Chondrocyte (in vitro differentiated cells): ENCODE results near the gene CACNG4. TPM values are rescaled to one million over a fixed set of nuclear protein-coding genes. Genes with fewer than 3 reads are reported as not detected.

Source experiments
- DNase-seq: peaks from one replicate; pipeline ENCODE4 v3.0.0; 2021; ENCODE audit warnings: mixed read lengths, low spot score
- H3K27ac Mint-ChIP-seq: one replicate; pipeline ENCODE4 v1.8.0; 2021; ENCODE audit warnings: mild to moderate bottlenecking, moderate library complexity, mixed read lengths; ENCODE audit not compliant: unreplicated experiment
- H3K27me3 Mint-ChIP-seq: 2 replicates; pipeline ENCODE4 v1.8.0; 2021; ENCODE audit warnings: low read depth, mixed read lengths
- H3K36me3 Mint-ChIP-seq: 2 replicates; pipeline ENCODE4 v1.8.0; 2021; ENCODE audit warnings: low read depth, mixed read lengths
- H3K4me1 Mint-ChIP-seq: 2 replicates; pipeline ENCODE4 v1.8.0; 2021; ENCODE audit warnings: low read depth, mild to moderate bottlenecking, mixed read lengths
- H3K4me3 Mint-ChIP-seq: one replicate; pipeline ENCODE4 v1.8.0; 2021; ENCODE audit warnings: mild to moderate bottlenecking, moderate library complexity, mixed read lengths; ENCODE audit not compliant: unreplicated experiment
- H3K9me3 Mint-ChIP-seq: 2 replicates; pipeline ENCODE4 v1.8.0; 2021; ENCODE audit warnings: low read depth, mixed read lengths
- total RNA-seq: library from RNA; stranded (reverse); gene quantifications from 3 replicates; pipeline ENCODE4 v1.2.1, GENCODE V29; 2021
- TF ChIP-seq, protein P1 (sequence below): fragments of 200-600 bp; sonication (generic); IDR thresholded peaks from 2 replicates; pipeline ENCODE4 v1.5.0; 2021; ENCODE audit warnings: antibody characterized with exemption, mild to moderate bottlenecking, moderate library complexity

The CACNG4 gene
- total RNA-seq, 1 donor from 2014 or later: 2.9 TPM

DNA sequence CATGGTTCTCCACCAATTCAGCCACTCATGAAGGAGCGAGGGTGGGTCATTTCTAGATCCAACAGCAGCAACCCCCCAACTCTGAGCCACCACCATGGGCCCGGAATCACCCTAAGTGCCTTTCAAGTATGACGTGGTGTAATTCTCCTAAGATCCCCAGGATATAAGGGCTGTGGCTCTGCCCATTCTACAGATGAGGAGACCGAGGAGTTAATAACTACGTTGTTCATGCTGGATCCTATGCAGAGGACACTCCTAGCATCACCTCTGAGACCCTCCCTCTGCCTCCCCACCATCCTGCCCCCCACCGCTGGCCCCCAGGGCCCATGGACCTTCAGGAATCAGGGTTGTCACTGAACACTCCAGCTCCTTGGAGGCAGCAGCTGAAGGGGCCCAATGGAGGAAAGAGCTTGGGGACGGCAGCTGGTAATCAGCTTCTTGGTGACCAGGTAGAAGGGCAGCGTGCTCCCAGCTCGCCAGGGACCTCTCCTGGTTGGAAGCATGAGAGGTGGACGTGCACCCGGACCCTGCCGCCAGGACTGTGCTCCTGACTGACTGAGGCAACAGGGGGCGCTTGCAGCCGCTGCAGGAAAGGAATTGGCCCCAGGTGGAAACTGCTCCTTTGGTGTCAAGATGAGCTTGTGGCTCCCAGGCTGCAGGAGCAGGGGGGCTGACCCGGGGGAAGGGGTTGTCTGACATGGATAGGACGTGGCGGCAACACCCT is 51.7 kb downstream of the CACNG4 start:
- Mint-ChIP-seq H3K36me3 (no peaks in the 10 kb centered on the region), H3K9me3 (no peaks in the 10 kb centered on the region), H3K4me3 (no peak overlapping the region), H3K27ac (no peak overlapping the region), H3K4me1 (peaks cover 2% of the 10 kb centered on the region), H3K27me3 (peaks cover 3% of the 10 kb centered on the region)
- TF ChIP-seq, protein P1, sequence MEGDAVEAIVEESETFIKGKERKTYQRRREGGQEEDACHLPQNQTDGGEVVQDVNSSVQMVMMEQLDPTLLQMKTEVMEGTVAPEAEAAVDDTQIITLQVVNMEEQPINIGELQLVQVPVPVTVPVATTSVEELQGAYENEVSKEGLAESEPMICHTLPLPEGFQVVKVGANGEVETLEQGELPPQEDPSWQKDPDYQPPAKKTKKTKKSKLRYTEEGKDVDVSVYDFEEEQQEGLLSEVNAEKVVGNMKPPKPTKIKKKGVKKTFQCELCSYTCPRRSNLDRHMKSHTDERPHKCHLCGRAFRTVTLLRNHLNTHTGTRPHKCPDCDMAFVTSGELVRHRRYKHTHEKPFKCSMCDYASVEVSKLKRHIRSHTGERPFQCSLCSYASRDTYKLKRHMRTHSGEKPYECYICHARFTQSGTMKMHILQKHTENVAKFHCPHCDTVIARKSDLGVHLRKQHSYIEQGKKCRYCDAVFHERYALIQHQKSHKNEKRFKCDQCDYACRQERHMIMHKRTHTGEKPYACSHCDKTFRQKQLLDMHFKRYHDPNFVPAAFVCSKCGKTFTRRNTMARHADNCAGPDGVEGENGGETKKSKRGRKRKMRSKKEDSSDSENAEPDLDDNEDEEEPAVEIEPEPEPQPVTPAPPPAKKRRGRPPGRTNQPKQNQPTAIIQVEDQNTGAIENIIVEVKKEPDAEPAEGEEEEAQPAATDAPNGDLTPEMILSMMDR: no peak
- no peak for DNase-seq

DNA sequence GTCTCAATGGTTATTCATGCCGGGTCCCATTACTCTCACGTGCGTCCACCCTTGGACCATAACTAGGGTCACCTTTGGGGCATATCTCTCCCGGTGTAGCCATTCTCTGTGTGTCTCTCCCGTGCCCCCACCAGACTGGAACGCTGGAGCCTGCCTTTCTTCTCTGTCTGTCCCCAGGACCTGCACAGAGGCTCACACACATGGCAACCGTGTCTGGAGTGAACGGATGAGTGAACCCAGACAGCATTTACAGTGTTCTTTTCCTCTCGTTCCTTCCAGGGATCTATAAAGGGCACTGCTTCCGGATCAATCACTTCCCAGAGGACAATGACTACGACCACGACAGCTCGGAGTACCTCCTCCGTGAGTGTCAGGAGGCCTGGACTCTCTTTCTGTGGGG is 53.4 kb downstream of the CACNG4 start:
- peaks cover 2% of the 10 kb centered on the region for H3K4me1 Mint-ChIP-seq
- TF ChIP-seq, protein P1: no peak
- no peak for DNase-seq
- H3K27ac Mint-ChIP-seq: no peak overlapping the region
- H3K9me3 Mint-ChIP-seq: no peaks in the 10 kb centered on the region
- peaks cover 3% of the 10 kb centered on the region for H3K27me3 Mint-ChIP-seq
- no peaks in the 10 kb centered on the region for H3K36me3 Mint-ChIP-seq
- H3K4me3 Mint-ChIP-seq: no peak overlapping the region

DNA sequence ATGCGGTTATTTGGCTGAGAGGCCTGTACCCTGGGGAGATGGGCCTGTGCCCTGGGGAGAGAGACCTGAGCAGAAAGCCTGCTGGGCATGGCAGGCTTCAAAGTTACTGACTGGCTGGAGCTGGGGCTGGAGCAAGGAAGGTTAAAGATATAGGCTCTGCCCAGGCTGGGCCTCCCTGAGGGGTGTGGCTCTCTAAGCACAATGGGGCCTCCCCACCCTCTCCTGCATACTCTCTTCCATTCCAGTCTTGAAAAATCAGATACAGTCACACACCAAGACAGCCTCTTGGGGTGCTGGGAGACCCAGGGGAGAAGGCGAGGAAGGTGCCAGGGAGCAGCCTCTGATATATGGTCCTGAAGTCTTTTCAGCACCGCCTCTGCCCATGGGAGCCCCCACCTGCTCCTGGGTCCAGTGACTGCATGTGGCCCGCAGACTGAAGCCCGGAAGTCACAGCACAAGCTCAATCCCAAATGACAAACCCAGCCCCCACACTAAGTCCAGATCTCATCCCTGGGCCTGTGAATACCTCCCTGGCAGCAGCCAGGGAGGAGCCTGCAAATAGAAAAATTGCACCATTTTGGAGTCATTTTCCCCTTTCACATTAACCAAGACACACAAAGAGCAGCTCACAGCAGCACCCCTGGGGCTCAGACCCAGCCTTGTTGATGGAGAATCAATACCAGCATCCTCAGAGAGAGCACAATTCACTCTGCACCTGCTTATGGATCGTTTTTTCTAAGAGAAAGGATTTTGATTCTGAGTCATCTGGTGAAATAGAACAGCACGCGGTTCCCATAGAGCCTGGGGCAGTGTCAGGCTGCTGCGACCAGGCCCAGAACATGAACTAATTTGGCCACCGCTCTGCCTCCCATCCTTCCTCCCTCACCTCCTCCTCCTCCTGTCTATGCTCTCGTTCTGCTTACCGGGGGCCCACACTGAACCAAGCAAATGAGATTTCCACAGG is 54.2 kb downstream of the CACNG4 start:
- TF ChIP-seq, protein P1: no peak
- peaks cover 3% of the 10 kb centered on the region for H3K27me3 Mint-ChIP-seq
- no peaks in the 10 kb centered on the region for H3K9me3 Mint-ChIP-seq
- no peak for DNase-seq
- H3K27ac Mint-ChIP-seq: no peak overlapping the region
- H3K4me3 Mint-ChIP-seq: no peak overlapping the region
- no peaks in the 10 kb centered on the region for H3K36me3 Mint-ChIP-seq
- peaks cover 2% of the 10 kb centered on the region for H3K4me1 Mint-ChIP-seq

DNA sequence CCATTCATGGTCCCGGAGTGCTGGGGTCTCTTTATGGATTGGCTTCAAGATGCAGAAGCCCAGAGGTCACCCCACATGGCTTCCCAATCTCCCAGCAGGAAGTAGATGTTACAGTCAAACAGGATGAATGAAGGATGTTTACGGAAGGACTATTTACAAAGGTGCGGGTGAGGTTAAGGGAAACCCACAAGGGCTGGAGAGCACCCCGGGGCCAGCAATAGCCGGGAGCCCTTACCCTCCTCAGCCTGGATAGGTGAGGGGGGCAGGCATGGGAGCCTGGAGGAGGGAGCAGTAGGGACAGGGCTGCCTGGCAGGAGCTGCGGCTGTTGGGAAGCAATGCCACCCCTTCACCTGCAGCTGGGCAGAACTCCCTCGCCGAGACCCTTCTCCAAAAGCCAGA is 55.3 kb downstream of the CACNG4 start:
- H3K4me3 Mint-ChIP-seq: no peak overlapping the region

DNA sequence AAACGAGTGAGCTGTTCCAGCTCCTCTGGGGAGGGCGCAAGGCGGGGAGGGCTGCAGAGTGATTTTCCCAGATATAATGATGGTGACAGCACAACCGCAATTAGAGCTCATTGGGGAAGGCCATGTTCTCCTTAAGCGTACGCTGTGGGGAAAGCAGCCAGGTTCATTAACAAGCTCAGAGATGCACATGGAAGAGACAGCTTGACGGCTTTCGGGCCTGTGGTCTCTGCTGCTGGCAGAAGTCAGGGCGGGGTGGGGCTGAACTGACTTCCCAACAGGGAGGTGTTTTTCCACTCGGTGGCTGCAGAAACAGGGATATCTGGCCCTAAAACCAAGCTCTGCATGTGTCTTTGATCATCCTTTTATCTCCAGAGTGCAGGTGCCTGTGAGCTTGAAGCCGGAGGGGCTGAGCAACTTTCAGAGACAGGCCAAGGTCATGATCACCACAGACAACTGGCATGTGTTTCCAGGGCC is 55.8 kb downstream of the CACNG4 start:
- no peak for DNase-seq
- Mint-ChIP-seq H3K36me3 (no peaks in the 10 kb centered on the region), H3K4me3 (no peak overlapping the region), H3K27ac (no peak overlapping the region), H3K9me3 (no peaks in the 10 kb centered on the region), H3K27me3 (no peaks in the 10 kb centered on the region), H3K4me1 (peaks cover 2% of the 10 kb centered on the region)
- TF ChIP-seq, protein P1: no peak

More for the DNA sequence above, 55.3 kb downstream of the CACNG4 start:
- H3K27me3 Mint-ChIP-seq: peaks cover 3% of the 10 kb centered on the region
- no peak for DNase-seq
- H3K27ac Mint-ChIP-seq: no peak overlapping the region
- H3K9me3 Mint-ChIP-seq: no peaks in the 10 kb centered on the region
- H3K36me3 Mint-ChIP-seq: no peaks in the 10 kb centered on the region
- TF ChIP-seq, protein P1: no peak
- H3K4me1 Mint-ChIP-seq: peaks cover 2% of the 10 kb centered on the region
